Measurements from ENCODE around the gene RCN1.

GRCh38 chr11:32113200-32113919 lies 22.5 kb downstream of the RCN1 start:
- no peak for TF ChIP-seq CTCF (IDR thresholded peaks at IDR 0.05; ENCODE audit: borderline replicate concordance, extremely low read depth, low read length, poor library complexity, severe bottlenecking)
- TF ChIP-seq EZH2 (IDR thresholded peaks at IDR 0.05; ENCODE audit: borderline replicate concordance, low read depth, low read length, severe bottlenecking), result peak; percentile 11

Measured in DND-41 (cell line).